ENCODE data around the gene DHRS3. TPM values are rescaled to one million over a fixed set of nuclear protein-coding genes. Genes with fewer than 3 reads are reported as not detected.
A peak's percentile ranks its signal among the peaks of the same experiment; 100 is the strongest.

The DHRS3 gene
- total and polyA plus RNA-seq, 2 of the 13 experiments (the other 11 are each of a cell fraction or from before 2014, with no cell fraction given), result 48.5 to 90.5 TPM

- peak; percentile 44 for TF ChIP-seq SOX13 (IDR thresholded peaks at IDR 0.05)
- peak in 1 of 2 experiments; percentile 88; a peak in 2 of 4 replicates for TF ChIP-seq SOX13 (CRISPR knock-in tag; conservative IDR thresholded peaks at IDR 0.05 in 1 of 2, IDR thresholded peaks at IDR 0.05 in 1 of 2)
- TF ChIP-seq SOX5 (CRISPR knock-in tag; IDR thresholded peaks at IDR 0.05; ENCODE audit: borderline replicate concordance), result peak; percentile 82
- TF ChIP-seq ZNF724P (CRISPR knock-in tag; IDR thresholded peaks at IDR 0.05; ENCODE audit: borderline replicate concordance), result no peak
- TF ChIP-seq ZGPAT (CRISPR knock-in tag; IDR thresholded peaks at IDR 0.05), result peak; percentile 73; the same call in 1 of the 2 replicates
- 0 out of 2 replicates have a peak, but pooled peaks have one; percentile 8 for TF ChIP-seq ZNF557 (CRISPR knock-in tag; IDR thresholded peaks at IDR 0.05)
- TF ChIP-seq ZNF788 (CRISPR knock-in tag; IDR thresholded peaks at IDR 0.05; ENCODE audit: borderline replicate concordance), result peak; percentile 87; the same call in 1 of the 2 replicates
- TF ChIP-seq TRIM22 (IDR thresholded peaks at IDR 0.05), result no peak
- no peak for TF ChIP-seq ZNF768 (CRISPR knock-in tag; IDR thresholded peaks at IDR 0.05)
- TF ChIP-seq ZBTB38 (CRISPR knock-in tag; IDR thresholded peaks at IDR 0.05), result peak; percentile 60; the same call in 1 of the 2 replicates
- TF ChIP-seq ZNF256 (CRISPR knock-in tag; conservative IDR thresholded peaks at IDR 0.05), result no peak
- no peak for TF ChIP-seq ZSCAN22 (CRISPR knock-in tag; IDR thresholded peaks at IDR 0.05)
- TF ChIP-seq REXO4 (CRISPR knock-in tag; IDR thresholded peaks at IDR 0.05; ENCODE audit: borderline replicate concordance), result no peak
- no peak for TF ChIP-seq CAMTA2 (CRISPR knock-in tag; IDR thresholded peaks at IDR 0.05; ENCODE audit: borderline replicate concordance)
- TF ChIP-seq ZNF629 (CRISPR knock-in tag; conservative IDR thresholded peaks at IDR 0.05), result no peak; the same call in 1 of the 2 replicates
- TF ChIP-seq EEA1 (CRISPR knock-in tag; IDR thresholded peaks at IDR 0.05; ENCODE audit: borderline replicate concordance), result no peak
- no peak for TF ChIP-seq ONECUT2 (CRISPR knock-in tag; IDR thresholded peaks at IDR 0.05)
- no peak for TF ChIP-seq PREB (CRISPR knock-in tag; IDR thresholded peaks at IDR 0.05)
- no peak for TF ChIP-seq GPBP1L1 (CRISPR knock-in tag; IDR thresholded peaks at IDR 0.05)
- no peak for TF ChIP-seq ELF4 (CRISPR knock-in tag; IDR thresholded peaks at IDR 0.05; ENCODE audit: borderline replicate concordance)
- TF ChIP-seq ELK4 (CRISPR knock-in tag; IDR thresholded peaks at IDR 0.05; ENCODE audit: borderline replicate concordance), result no peak
- no peak for TF ChIP-seq ZNF232 (CRISPR knock-in tag; IDR thresholded peaks at IDR 0.05; ENCODE audit: borderline replicate concordance)
- no peak for TF ChIP-seq ZNF556 (CRISPR knock-in tag; IDR thresholded peaks at IDR 0.05; ENCODE audit: borderline replicate concordance)
Observed at GRCh38 chr1:12525311-12526181, 92.5 kb downstream of the DHRS3 start (continued).
